ENCODE data around the gene TAS2R13.

TAS2R13 gene

DNA sequence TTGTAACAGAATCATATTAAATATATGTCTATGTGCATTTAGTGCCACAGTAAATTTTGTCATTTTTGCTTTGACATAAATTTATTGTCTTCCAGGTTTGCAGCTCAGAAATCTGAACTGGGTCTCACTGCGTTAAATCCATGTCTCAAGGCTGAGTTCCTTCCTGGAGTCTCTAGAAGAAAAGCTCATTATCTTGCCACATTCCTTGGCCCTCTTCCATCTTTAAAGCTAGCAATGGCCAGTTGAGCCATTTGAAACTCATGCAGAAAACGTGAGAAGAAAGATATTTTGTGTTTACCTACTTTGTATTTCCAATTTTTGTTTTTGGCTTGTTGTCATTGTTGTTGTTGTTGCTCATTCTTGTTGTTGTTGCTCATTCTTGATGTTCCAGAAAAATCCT lies 36.0 kb downstream of the TAS2R13 start:
- no peak for DNase-seq

GRCh38 chr12:10867381-10867780 lies 42.0 kb downstream of the TAS2R13 start:
- DNase-seq, result no peak

DNA sequence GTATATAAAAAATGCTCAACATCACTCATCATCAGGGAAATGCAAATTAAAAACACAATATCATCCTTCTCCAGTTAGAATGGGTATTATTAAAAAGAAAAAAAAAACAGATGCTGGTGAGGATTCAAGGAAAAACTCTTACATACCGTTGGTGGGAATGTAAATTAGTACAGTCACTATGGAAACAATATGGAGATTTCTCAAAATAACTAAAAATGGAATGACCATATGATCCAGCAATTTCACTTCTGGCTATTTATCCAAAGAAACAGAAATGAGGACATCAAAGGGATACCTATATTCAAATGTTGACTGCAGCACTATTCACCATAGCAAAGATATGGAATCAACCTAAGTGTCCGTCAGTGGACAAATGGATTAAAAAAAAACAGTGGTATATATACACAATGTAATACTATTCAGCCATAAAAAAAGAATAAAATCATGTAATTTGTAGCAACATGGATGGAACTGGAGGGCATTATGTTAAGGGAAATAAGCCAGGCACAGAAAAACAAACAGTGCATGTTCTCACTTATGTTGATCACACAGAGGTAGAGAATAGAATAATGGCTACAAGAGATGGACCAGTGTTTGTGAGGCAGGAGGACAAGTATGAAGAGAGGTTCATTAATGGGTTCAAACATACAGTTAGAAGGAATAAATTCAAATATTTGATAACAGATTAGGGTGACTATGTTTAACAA lies 45.7 kb downstream of the TAS2R13 start:
- DNase-seq, result no peak

DNA sequence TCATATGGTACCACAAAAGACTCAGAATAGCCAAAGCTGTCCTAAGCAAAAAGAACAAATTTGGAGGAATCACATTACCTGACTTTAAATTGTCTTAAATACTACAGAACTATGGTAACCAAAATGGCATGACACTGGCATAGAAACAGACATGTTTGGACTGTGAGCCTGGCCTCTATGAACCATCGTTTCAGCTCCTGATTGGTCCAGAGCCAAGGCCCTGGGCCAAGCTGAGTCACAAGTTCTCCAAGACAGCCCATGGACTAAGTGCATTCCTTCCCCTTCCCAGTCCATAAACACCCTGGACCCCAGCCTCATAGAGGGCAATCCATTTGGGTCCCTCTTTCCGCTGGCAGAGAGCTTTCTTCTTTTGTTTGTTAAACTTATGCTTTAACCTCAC lies 48.0 kb downstream of the TAS2R13 start:
- DNase-seq, result no peak

Data from amygdala (tissue), 56 donors.